GM10266 (cell line): ENCODE measurements around the gene SLCO2B1.

Source experiments
- DNase-seq: peaks from one replicate; pipeline ENCODE4 v3.0.0; 2012; ENCODE audit errors: extremely low spot score
- CTCF ChIP-seq: IDR thresholded peaks from 2 replicates; pipeline ENCODE4 v1.5.1; 2012; ENCODE audit warnings: mild to moderate bottlenecking, low read depth; ENCODE audit not compliant: control insufficient read depth, insufficient read depth; ENCODE audit errors: missing control alignments

Gene SLCO2B1

GRCh38 chr11:75249704-75250103 is 98.8 kb downstream of the SLCO2B1 start:
- DNase-seq, result no peak
- no peak for TF ChIP-seq CTCF

GRCh38 chr11:75254326-75254725 is 103.4 kb downstream of the SLCO2B1 start:
- TF ChIP-seq CTCF, result no peak
- no peak for DNase-seq
